Astrocyte (in vitro differentiated cells and primary cell): ENCODE results near the gene SIX3.

Source experiments
- EZH2 ChIP-seq: IDR thresholded peaks from 2 replicates; pipeline ENCODE4 v1.6.1; 2012; ENCODE audit warnings: mild to moderate bottlenecking, low read length, inconsistent platforms; ENCODE audit not compliant: insufficient read depth
- TF ChIP-seq, protein P1 (sequence below): IDR thresholded peaks from 2 replicates; pipeline ENCODE4 v1.5.1; 2011; ENCODE audit warnings: low read depth, mild to moderate bottlenecking, inconsistent platforms, low read length, moderate library complexity; ENCODE audit not compliant: insufficient read depth

DNA sequence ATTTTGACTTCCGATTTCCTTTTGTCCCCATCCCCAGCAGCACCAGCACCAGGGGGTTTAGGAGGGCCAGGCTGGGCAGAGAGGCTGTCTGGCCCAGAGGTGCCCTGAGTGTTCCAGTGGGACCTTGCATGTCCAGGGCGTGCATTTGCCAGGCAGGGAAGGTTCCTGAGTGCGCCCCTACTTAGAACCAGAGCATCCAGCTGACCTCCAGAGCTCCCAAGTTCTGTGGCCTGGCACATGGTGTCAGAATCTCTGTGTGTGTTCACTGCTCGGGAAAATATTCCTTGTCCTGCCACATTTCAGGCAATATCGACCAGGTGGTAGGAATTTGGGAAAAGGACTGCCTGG, 5.5 kb downstream of the SIX3 start:
- TF ChIP-seq EZH2: no peak
- TF ChIP-seq, protein P1, sequence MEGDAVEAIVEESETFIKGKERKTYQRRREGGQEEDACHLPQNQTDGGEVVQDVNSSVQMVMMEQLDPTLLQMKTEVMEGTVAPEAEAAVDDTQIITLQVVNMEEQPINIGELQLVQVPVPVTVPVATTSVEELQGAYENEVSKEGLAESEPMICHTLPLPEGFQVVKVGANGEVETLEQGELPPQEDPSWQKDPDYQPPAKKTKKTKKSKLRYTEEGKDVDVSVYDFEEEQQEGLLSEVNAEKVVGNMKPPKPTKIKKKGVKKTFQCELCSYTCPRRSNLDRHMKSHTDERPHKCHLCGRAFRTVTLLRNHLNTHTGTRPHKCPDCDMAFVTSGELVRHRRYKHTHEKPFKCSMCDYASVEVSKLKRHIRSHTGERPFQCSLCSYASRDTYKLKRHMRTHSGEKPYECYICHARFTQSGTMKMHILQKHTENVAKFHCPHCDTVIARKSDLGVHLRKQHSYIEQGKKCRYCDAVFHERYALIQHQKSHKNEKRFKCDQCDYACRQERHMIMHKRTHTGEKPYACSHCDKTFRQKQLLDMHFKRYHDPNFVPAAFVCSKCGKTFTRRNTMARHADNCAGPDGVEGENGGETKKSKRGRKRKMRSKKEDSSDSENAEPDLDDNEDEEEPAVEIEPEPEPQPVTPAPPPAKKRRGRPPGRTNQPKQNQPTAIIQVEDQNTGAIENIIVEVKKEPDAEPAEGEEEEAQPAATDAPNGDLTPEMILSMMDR: no peak
